HepG2 (cell line): Measurements from ENCODE around the gene SENP5.

Source experiments
- BATF2 ChIP-seq: sonication (generic); formaldehyde crosslinking; IDR thresholded peaks from 2 replicates; pipeline ENCODE4 v1.8.0; 2022; ENCODE audit warnings: mild to moderate bottlenecking, missing genetic modification reagents, moderate library complexity
- BHLHE40 ChIP-seq: IDR thresholded peaks from 2 replicates; pipeline ENCODE4 v1.6.1; 2011; ENCODE audit warnings: low read length, improper control_type of control experiment
- GPBP1L1 ChIP-seq: sonication (generic); formaldehyde crosslinking; IDR thresholded peaks from 2 replicates; pipeline ENCODE4 v1.5.0; 2020; ENCODE audit warnings: mild to moderate bottlenecking, missing genetic modification reagents
- SP1 ChIP-seq, 2 experiments: fragments of 450-650 bp in 1 of 2; sonication (generic) in 1 of 2; formaldehyde crosslinking in 1 of 2; IDR thresholded peaks; 2 replicates each; pipeline versions ENCODE4 v1.4.0 to v1.6.1; 2016 to 2020; ENCODE audit warnings: missing genetic modification reagents in 1 of 2
- ZKSCAN8 ChIP-seq: IDR thresholded peaks from 2 replicates; pipeline ENCODE4 v1.6.1; 2016; ENCODE audit warnings: borderline replicate concordance, missing genetic modification reagents, missing compliant biosample characterization
- ZNF337 ChIP-seq: sonication (generic); formaldehyde crosslinking; IDR thresholded peaks from 2 replicates; pipeline ENCODE4 v1.5.1; 2020; ENCODE audit warnings: missing genetic modification reagents, low read depth, mild to moderate bottlenecking, borderline replicate concordance
- ZNF766 ChIP-seq: sonication (generic); formaldehyde crosslinking; IDR thresholded peaks from 2 replicates; pipeline ENCODE4 v1.5.0; 2020; ENCODE audit warnings: missing genetic modification reagents, borderline replicate concordance
- TF ChIP-seq, protein P1 (sequence below): IDR thresholded peaks from 2 replicates; pipeline ENCODE4 v1.6.1; 2016; ENCODE audit warnings: missing compliant biosample characterization, missing genetic modification reagents, borderline replicate concordance
- TF ChIP-seq, protein P2 (sequence below): sonication (generic); formaldehyde crosslinking; IDR thresholded peaks from 2 replicates; pipeline ENCODE4 v1.5.1; 2020; ENCODE audit warnings: missing genetic modification reagents, mild to moderate bottlenecking, borderline replicate concordance
- TF ChIP-seq, protein P3 (sequence below), 2 experiments: fragments of 450-650 bp in 1 of 2; sonication (generic) in 1 of 2; formaldehyde crosslinking in 1 of 2; IDR thresholded peaks; 2 replicates each; pipeline versions ENCODE4 v1.6.1 to v1.8.0; 2016 to 2022; ENCODE audit warnings: antibody characterized with exemption in 1 of 2, mild to moderate bottlenecking in 1 of 2, missing genetic modification reagents in 1 of 2

DNA sequence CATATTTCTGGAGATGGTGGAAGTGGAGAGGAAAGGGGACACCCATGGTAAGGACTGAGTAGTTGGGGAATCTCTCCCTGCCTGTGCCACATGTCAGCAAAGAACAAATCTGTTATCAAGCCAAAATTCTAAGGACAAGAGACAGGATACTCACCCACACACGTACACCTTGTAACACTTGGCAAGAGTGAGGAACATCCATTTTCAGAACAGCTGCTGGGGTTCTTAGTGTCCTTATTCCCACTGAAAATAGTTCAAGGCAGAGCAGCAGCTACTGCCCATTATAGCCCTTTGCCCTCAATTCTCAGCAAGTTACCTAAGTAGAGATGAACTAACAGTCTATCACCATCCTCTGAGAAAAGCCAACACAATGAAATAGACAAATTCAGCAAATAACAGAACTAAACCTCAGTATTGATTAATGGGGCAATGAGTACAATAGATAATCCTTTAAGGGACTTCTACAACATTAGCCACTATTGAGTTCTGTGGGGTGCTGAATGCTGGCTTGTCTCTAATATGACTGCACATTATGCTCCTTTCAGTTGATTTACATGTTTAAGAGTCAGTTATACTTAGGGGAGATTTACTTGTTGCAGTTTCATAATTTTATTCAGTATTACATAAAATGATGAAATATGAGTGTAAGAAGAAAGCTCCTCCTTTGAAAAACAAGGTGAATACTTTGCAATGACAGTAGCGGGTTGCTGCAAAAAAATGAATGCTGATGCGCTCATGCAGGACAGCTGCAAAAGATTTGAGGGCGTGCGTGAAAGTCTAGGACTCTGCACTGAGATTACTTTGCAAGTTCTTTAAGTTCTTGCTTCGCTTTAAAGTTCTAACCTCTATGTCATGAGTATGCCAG lies 22.4 kb downstream of the SENP5 start:
- TF ChIP-seq, protein P1, sequence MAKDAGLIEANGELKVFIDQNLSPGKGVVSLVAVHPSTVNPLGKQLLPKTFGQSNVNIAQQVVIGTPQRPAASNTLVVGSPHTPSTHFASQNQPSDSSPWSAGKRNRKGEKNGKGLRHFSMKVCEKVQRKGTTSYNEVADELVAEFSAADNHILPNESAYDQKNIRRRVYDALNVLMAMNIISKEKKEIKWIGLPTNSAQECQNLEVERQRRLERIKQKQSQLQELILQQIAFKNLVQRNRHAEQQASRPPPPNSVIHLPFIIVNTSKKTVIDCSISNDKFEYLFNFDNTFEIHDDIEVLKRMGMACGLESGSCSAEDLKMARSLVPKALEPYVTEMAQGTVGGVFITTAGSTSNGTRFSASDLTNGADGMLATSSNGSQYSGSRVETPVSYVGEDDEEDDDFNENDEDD: no peak
- TF ChIP-seq BATF2 (CRISPR knock-in tag): no peak
- TF ChIP-seq BHLHE40: no peak
- no peak for TF ChIP-seq ZNF766 (CRISPR knock-in tag)
- TF ChIP-seq, protein P2, sequence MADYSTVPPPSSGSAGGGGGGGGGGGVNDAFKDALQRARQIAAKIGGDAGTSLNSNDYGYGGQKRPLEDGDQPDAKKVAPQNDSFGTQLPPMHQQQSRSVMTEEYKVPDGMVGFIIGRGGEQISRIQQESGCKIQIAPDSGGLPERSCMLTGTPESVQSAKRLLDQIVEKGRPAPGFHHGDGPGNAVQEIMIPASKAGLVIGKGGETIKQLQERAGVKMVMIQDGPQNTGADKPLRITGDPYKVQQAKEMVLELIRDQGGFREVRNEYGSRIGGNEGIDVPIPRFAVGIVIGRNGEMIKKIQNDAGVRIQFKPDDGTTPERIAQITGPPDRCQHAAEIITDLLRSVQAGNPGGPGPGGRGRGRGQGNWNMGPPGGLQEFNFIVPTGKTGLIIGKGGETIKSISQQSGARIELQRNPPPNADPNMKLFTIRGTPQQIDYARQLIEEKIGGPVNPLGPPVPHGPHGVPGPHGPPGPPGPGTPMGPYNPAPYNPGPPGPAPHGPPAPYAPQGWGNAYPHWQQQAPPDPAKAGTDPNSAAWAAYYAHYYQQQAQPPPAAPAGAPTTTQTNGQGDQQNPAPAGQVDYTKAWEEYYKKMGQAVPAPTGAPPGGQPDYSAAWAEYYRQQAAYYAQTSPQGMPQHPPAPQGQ: no peak
- TF ChIP-seq, protein P3, sequence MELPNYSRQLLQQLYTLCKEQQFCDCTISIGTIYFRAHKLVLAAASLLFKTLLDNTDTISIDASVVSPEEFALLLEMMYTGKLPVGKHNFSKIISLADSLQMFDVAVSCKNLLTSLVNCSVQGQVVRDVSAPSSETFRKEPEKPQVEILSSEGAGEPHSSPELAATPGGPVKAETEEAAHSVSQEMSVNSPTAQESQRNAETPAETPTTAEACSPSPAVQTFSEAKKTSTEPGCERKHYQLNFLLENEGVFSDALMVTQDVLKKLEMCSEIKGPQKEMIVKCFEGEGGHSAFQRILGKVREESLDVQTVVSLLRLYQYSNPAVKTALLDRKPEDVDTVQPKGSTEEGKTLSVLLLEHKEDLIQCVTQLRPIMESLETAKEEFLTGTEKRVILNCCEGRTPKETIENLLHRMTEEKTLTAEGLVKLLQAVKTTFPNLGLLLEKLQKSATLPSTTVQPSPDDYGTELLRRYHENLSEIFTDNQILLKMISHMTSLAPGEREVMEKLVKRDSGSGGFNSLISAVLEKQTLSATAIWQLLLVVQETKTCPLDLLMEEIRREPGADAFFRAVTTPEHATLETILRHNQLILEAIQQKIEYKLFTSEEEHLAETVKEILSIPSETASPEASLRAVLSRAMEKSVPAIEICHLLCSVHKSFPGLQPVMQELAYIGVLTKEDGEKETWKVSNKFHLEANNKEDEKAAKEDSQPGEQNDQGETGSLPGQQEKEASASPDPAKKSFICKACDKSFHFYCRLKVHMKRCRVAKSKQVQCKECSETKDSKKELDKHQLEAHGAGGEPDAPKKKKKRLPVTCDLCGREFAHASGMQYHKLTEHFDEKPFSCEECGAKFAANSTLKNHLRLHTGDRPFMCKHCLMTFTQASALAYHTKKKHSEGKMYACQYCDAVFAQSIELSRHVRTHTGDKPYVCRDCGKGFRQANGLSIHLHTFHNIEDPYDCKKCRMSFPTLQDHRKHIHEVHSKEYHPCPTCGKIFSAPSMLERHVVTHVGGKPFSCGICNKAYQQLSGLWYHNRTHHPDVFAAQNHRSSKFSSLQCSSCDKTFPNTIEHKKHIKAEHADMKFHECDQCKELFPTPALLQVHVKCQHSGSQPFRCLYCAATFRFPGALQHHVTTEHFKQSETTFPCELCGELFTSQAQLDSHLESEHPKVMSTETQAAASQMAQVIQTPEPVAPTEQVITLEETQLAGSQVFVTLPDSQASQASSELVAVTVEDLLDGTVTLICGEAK (IDR thresholded peaks at IDR 0.05): no peak
- TF ChIP-seq, protein P3 (CRISPR knock-in tag; IDR thresholded peaks at IDR 0.05): no peak
- TF ChIP-seq ZNF337 (CRISPR knock-in tag): no peak
- TF ChIP-seq SP1 (IDR thresholded peaks at IDR 0.05): no peak
- no peak for TF ChIP-seq SP1 (CRISPR knock-in tag; IDR thresholded peaks at IDR 0.05)
- TF ChIP-seq GPBP1L1 (CRISPR knock-in tag): no peak
- no peak for TF ChIP-seq ZKSCAN8 (CRISPR knock-in tag)
